Loucy (cell line): ENCODE measurements around the gene RNF126.
A peak's percentile ranks its signal among the peaks of the same experiment; 100 is the strongest.
"Not testable (repeated sequence)": the region's sequence is repeated elsewhere in the genome, so short reads cannot be mapped to it uniquely, and the experiment has no call there.

Source experiments
- H2AFZ ChIP-seq: fragments of 200-600 bp; sonication (generic); 2 replicates; pipeline ENCODE4 v1.6.0; 2016; ENCODE audit warnings: antibody characterized with exemption, mild to moderate bottlenecking, low read length, moderate library complexity
- H3F3A ChIP-seq: fragments of 200-600 bp; 2 replicates; pipeline ENCODE4 v1.6.0; 2016; ENCODE audit warnings: antibody characterized with exemption, low read depth, mild to moderate bottlenecking
- H3K27me3 ChIP-seq: fragments of 200-600 bp; sonication (generic); 2 replicates; pipeline ENCODE4 v1.6.1; 2014; ENCODE audit warnings: low read length, mild to moderate bottlenecking; ENCODE audit not compliant: insufficient read depth, poor library complexity, severe bottlenecking
- H3K36me3 ChIP-seq: fragments of 200-600 bp; sonication (generic); 2 replicates; pipeline ENCODE4 v1.6.1; 2016; ENCODE audit warnings: low read length; ENCODE audit not compliant: insufficient read depth
- H3K4me1 ChIP-seq: fragments of 200-600 bp; sonication (generic); 2 replicates; pipeline ENCODE4 v1.5.1; 2014; ENCODE audit warnings: low read length, mild to moderate bottlenecking; ENCODE audit not compliant: insufficient read depth, poor library complexity, severe bottlenecking
- H3K4me2 ChIP-seq: fragments of 200-600 bp; sonication (generic); 2 replicates; pipeline ENCODE4 v1.6.0; 2014; ENCODE audit warnings: antibody characterized with exemption, low read length, low read depth, mild to moderate bottlenecking; ENCODE audit not compliant: poor library complexity, severe bottlenecking
- H3K4me3 ChIP-seq: fragments of 200-600 bp; sonication (generic); 2 replicates; pipeline ENCODE4 v1.5.1; 2014; ENCODE audit warnings: low read length, mild to moderate bottlenecking, mixed read lengths; ENCODE audit not compliant: poor library complexity, severe bottlenecking
- H3K79me2 ChIP-seq: fragments of 200-600 bp; sonication (generic); 2 replicates; pipeline ENCODE4 v1.6.1; 2014; ENCODE audit warnings: low read length; ENCODE audit not compliant: insufficient read depth
- H3K9ac ChIP-seq: fragments of 200-600 bp; sonication (generic); 2 replicates; pipeline ENCODE4 v1.6.0; 2014; ENCODE audit warnings: mild to moderate bottlenecking, low read depth, low read length, moderate library complexity; ENCODE audit not compliant: poor library complexity, severe bottlenecking
- H3K9me2 ChIP-seq: fragments of 200-600 bp; sonication (generic); replicated peaks from 2 replicates; pipeline ENCODE4 v1.6.1; 2016; ENCODE audit warnings: low read depth, low read length, mixed read lengths
- H3K9me3 ChIP-seq: fragments of 200-600 bp; sonication (generic); 2 replicates; pipeline ENCODE4 v1.6.1; 2014; ENCODE audit warnings: mild to moderate bottlenecking, antibody characterized with exemption, low read length, low read depth; ENCODE audit not compliant: insufficient read depth
- H4K20me1 ChIP-seq: fragments of 200-600 bp; sonication (generic); 2 replicates; pipeline ENCODE4 v1.6.0; 2014; ENCODE audit warnings: antibody characterized with exemption, low read length, mild to moderate bottlenecking; ENCODE audit not compliant: insufficient read depth, poor library complexity, severe bottlenecking
- CTCF ChIP-seq: fragments of 200-600 bp; sonication (generic); conservative IDR thresholded peaks from 2 replicates; pipeline ENCODE4 v1.5.1; 2014; ENCODE audit warnings: mild to moderate bottlenecking, antibody characterized with exemption, low read length
- EZH2phosphoT487 ChIP-seq: fragments of 200-600 bp; IDR thresholded peaks from 2 replicates; pipeline ENCODE4 v1.6.1; 2018; ENCODE audit warnings: antibody characterized with exemption, mild to moderate bottlenecking, moderate library complexity, borderline replicate concordance

RNF126 gene

GRCh38 chr19:698529-698928, 35.5 kb upstream of the RNF126 start:
- H3K9me3 ChIP-seq, H3K9ac ChIP-seq, H3K27me3 ChIP-seq, H4K20me1 ChIP-seq, H2AFZ ChIP-seq, H3K4me3 ChIP-seq, H3K36me3 ChIP-seq, H3K9me2 ChIP-seq, H3K4me2 ChIP-seq, H3F3A ChIP-seq: not testable (repeated sequence)
- Histone ChIP-seq H3K4me1 (peaks cover 17% of the 10 kb centered on the region), H3K79me2 (peaks cover 21% of the 10 kb centered on the region)

- no peaks in the 10 kb centered on the region for H4K20me1 ChIP-seq
- H3F3A ChIP-seq, result no peaks in the 10 kb centered on the region
- H3K27me3 ChIP-seq, result no peaks in the 10 kb centered on the region
- H3K9ac ChIP-seq, result peak within 1 kb of the TSS; percentile 93
- H3K4me2 ChIP-seq, result peak within 1 kb of the TSS; percentile 88
- H3K9me2 ChIP-seq, result no peaks in the 10 kb centered on the region
- H3K4me3 ChIP-seq, result peak within 1 kb of the TSS; percentile 77
- peaks cover 17% of the 10 kb centered on the region for H3K4me1 ChIP-seq
- H3K36me3 ChIP-seq, result no peaks in the 10 kb centered on the region
- H3K79me2 ChIP-seq, result peaks cover 24% of the 10 kb centered on the region
- TF ChIP-seq EZH2phosphoT487, result no peak
- TF ChIP-seq CTCF, result no peak
- peak within 1 kb of the TSS; percentile 46 for H2AFZ ChIP-seq
- no peaks in the 10 kb centered on the region for H3K9me3 ChIP-seq
These were observed 32.4 kb upstream of the RNF126 start, which contains the start of gene PRSS57 for GRCh38 chr19:695352-695949. TSS of gene PRSS57 (minus strand) at chr19:695452. CDS start at chr19:695430, 22 bp downstream.

GRCh38 chr19:694481-695351, 31.7 kb upstream of the RNF126 start:
- H3K9me3 ChIP-seq, result no peaks in the 10 kb centered on the region
- H3K27me3 ChIP-seq, result no peaks in the 10 kb centered on the region
- H3K79me2 ChIP-seq, result peaks cover 24% of the 10 kb centered on the region
- peak overlapping the region; percentile 88 for H3K4me2 ChIP-seq
- no peaks in the 10 kb centered on the region for H4K20me1 ChIP-seq
- H2AFZ ChIP-seq, result peak overlapping the region; percentile 46
- peak overlapping the region; percentile 93 for H3K9ac ChIP-seq
- H3K4me1 ChIP-seq, result peaks cover 17% of the 10 kb centered on the region
- H3K9me2 ChIP-seq, result no peaks in the 10 kb centered on the region
- H3K4me3 ChIP-seq, result peak overlapping the region; percentile 77
- no peaks in the 10 kb centered on the region for H3K36me3 ChIP-seq
- no peaks in the 10 kb centered on the region for H3F3A ChIP-seq
- TF ChIP-seq EZH2phosphoT487 (no peak), CTCF (no peak)
